Adipose tissue (tissue), 3 donors: ENCODE measurements around the gene CCL23. TPM values are rescaled to one million over a fixed set of nuclear protein-coding genes. Genes with fewer than 3 reads are reported as not detected.
"Not testable (repeated sequence)": the region's sequence is repeated elsewhere in the genome, so short reads cannot be mapped to it uniquely, and the experiment has no call there.

Experiments
- H3K27ac ChIP-seq: one replicate; pipeline ENCODE4 v1.5.1; 2013; ENCODE audit warnings: low read depth, low read length
- WGBS, 3 donors: extraction: QIAGEN DNeasy Blood & Tissue Kit; methylation state at CpG; one replicate each; pipeline ENCODE4 v1.1.7; 2013; 5-methylcytosine and 5-hydroxymethylcytosine counted together
- polyA plus RNA-seq, 3 donors: library from polyadenylated mRNA; stranded (reverse); fragments of 200-250 nt; gene quantifications; one replicate each; pipeline ENCODE4 v1.2.3, GENCODE V29; 2013
- donor health status: healthy with polysubstance abuse.
- donor health status: Bipolar disorder and iron deficiency.
- donor health status: healthy.

The CCL23 gene, protein sequence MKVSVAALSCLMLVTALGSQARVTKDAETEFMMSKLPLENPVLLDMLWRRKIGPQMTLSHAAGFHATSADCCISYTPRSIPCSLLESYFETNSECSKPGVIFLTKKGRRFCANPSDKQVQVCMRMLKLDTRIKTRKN
- 1 to 10 TPM in 2 of 3 donors, under 1 TPM in 1; 0.66 to 5.3 (median 2.4) TPM for polyA plus RNA-seq

DNA sequence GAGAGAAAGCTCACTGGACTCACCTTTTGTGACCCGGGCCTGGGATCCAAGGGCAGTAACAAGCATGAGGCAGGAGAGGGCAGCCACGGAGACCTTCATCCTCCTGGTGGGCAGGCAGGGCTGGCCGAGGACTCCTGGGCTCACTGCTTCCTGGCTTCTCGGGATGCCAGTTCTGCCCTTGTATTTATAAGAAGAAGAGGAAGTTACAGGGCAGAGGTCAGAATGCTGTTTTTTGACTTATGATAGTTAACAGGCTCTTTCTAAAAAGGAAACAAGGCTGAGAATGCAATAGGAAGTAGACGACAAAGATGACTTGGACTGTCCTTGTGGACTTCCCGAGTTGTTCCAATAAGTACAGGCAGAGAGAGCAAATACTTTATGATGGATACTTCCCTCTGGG is at the start of gene CCL23:
TSS of gene CCL23 (minus strand) at position 174 of the 400 bp plus-strand sequence. CDS start at position 99, 75 bp downstream.
- 22 to 40% (median 24%) methylated on average over 6 of the region's 6 CpGs for WGBS, 3 donors
- no peak within 1 kb of the TSS for H3K27ac ChIP-seq

- WGBS, 3 donors = 79 to 89% (median 80%) methylated on average over 6 of the region's 6 CpGs
- H3K27ac ChIP-seq = no peak overlapping the region
Measured at GRCh38 chr17:36066365-36066985, 48.7 kb upstream of the CCL23 start.

DNA sequence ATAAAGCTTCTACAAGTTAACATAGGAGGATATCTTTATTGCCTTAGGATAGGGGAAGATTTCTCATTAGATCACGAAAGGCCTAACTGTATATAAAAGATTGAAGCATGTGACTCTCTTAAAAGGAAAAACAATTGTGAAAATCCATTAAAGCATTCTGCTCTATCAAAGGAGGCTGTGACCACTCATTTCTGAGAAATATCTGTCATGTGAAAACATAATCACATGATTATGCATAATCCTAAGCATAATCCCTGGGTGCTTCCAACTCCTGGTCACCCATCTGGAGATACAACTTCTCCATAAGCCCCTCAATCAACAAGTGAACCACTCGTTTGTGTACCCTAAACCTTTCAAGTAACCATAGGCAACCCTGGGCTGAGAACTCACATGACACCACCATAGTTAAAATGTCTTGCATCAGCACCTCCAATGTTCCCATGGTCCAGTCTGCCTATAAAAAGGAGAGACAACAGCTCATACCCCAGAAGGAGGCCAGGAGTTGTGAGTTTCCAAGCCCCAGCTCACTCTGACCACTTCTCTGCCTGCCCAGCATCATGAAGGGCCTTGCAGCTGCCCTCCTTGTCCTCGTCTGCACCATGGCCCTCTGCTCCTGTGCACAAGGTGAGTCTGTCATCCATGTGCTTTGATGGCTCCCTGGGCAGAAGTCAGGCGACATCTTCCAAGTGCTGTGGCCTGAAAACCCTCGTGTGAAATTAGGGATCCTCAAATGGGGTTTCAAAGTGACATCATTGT is 46.2 kb upstream of the CCL23 start, which contains the start of gene CCL18:
TSS of gene CCL18 (plus strand) at position 487 of the 756 bp plus-strand sequence. CDS start at position 558, 71 bp downstream.
- H3K27ac ChIP-seq = no peak within 1 kb of the TSS
- 65 to 81% (median 78%) methylated on average over 5 of the region's 5 CpGs for WGBS, 3 donors

GRCh38 chr17:36060816-36061215 is 43.0 kb upstream of the CCL23 start:
- no peak overlapping the region for H3K27ac ChIP-seq
- WGBS, 3 donors = 58 to 94% (median 82%) methylated on average over 2 of the region's 2 CpGs

- WGBS, 3 donors = 72 to 84% (median 76%) methylated on average over 7 of the region's 7 CpGs
- H3K27ac ChIP-seq = no peak overlapping the region
Measured at GRCh38 chr17:36059406-36059805, 41.6 kb upstream of the CCL23 start.

DNA sequence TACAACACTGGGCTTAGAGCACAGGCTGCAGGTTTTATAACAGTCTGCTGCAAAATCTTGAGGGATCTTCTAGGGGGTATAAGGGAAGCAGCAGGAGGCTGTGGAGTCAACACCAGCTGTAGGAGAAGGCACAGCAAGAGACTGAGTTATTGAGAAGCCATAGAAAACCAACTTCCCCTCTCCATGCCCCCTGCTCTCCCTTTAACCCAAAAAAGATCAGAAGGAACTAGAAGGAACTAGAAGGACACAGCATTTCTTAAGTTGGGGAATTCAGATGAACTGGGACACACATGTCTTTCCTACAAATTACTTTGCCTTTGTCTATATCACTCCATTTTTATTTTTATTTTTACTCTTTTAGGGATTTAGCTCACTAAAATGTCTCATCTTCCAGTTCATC is 40.1 kb upstream of the CCL23 start:
- no peak overlapping the region for H3K27ac ChIP-seq

GRCh38 chr17:36055921-36056520 is 38.2 kb upstream of the CCL23 start:
- 76 to 88% (median 81%) methylated on average over 4 of the region's 4 CpGs for WGBS, 3 donors
- H3K27ac ChIP-seq = no peak overlapping the region

DNA sequence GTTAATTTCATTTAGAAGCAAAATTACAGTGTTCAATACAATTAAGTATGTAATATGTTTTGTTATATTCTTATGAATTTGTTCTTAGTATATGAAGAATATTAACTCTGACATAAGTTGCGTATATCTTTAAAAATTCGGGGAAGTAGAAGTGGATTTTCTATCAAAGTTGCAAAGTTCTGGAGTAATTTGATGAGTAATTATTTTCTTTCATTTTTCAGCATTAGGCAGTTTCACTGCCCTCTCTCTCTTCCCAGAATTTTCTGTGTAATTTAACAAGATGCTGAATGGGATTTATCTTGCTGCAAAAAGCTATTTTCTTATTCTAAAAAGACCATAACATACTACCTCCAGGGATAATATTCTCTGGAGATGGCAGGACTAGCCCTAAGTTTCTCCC is 37.4 kb upstream of the CCL23 start:
- H3K27ac ChIP-seq = no peak overlapping the region
- WGBS, 3 donors = 64 to 83% (median 78%) methylated on average over 2 of the region's 2 CpGs

DNA sequence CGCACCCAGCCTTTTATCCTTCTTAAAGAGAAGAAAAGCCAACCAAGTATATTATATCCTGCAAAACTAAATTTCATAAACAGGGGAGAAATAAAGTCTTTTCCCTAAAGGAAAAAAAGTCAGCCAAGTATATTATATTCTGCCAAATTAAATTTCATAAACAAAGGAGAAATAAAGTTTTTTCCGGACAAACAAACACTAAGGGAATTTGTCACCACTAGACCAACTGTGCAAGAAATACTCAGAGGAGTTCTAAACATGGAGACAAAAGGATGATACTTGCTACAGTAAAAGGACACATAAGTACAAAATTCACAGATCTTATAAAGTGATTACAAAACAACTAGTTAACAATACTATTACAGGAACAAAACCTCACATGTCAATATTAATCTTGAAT is 31.9 kb upstream of the CCL23 start:
- WGBS, 3 donors = 98 to 100% (median 99%) methylated on average over 2 of the region's 2 CpGs
- H3K27ac ChIP-seq = no peak overlapping the region

- no peak overlapping the region for H3K27ac ChIP-seq
- WGBS, 3 donors = 82 to 93% (median 84%) methylated on average over 2 of the region's 2 CpGs
Measured at GRCh38 chr17:36048066-36048465, 30.3 kb upstream of the CCL23 start.

GRCh38 chr17:36036235-36036634 is 18.5 kb upstream of the CCL23 start:
- H3K27ac ChIP-seq = no peak overlapping the region
- WGBS, 3 donors = 70 to 89% (median 78%) methylated on average over 4 of the region's 4 CpGs

- no peak overlapping the region for H3K27ac ChIP-seq
- WGBS, 3 donors = 15 to 32% (median 17%) methylated on average over 3 of the region's 3 CpGs
Measured at GRCh38 chr17:36034127-36034526, 16.4 kb upstream of the CCL23 start.

DNA sequence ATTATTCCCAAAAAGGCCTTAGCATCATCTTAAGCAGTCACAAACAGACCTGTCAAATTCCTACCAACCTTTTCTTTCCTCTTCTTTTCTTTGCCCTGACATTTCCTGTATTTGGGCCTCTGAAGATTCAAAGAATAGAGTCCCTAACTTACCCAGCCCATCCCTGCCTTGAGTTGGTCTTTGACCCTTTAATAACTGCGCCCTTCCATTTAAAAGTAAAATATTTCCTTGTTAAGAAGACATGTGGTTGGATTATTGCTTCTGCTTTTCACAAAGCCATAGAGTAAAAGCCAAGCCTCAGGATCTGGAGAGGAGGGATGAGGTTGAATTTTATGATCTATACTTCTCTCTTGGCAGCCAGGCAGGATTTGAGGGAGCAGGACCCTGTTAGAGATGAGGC is 13.2 kb upstream of the CCL23 start:
- 81 to 95% (median 89%) methylated on average over 1 of the region's 1 CpG for WGBS, 3 donors
- no peak overlapping the region for H3K27ac ChIP-seq

GRCh38 chr17:36027761-36028160 is 10.0 kb upstream of the CCL23 start:
- 47 to 77% (median 55%) methylated on average over 4 of the region's 4 CpGs for WGBS, 3 donors

GRCh38 chr17:36024106-36024869 is 6.5 kb upstream of the CCL23 start:
- 82 to 93% (median 83%) methylated on average over 6 of the region's 6 CpGs for whole genome bisulfite sequencing, 3 donors
- no peak overlapping the region for H3K27ac ChIP-seq

More at GRCh38 chr17:36027761-36028160, 10.0 kb upstream of the CCL23 start:
- no peak overlapping the region for H3K27ac ChIP-seq

DNA sequence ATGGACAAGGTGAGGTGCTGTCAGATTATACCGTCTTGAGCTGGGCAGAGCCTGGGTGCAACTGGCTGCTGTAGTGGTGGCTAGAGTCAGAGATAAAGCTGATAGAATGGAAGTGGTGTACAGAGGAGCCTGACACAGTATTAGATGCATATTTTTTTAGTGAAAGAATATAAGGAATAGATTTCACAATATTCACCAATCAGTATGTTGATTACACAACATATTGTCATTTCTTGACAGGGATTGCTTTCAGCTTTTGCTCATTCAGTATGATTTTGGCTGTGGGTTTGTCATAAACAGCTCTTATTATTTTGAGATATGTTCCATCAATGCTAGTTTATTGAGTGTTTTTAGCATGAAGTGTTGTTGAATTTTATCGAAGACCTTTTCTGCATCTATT is 1.7 kb upstream of the CCL23 start:
- 80 to 95% (median 94%) methylated on average over 2 of the region's 2 CpGs for WGBS, 3 donors
- no peak overlapping the region for H3K27ac ChIP-seq

GRCh38 chr17:36016555-36016954 is 1.2 kb downstream of the CCL23 start:
- 92 to 95% (median 94%) methylated on average over 2 of the region's 2 CpGs for WGBS, 3 donors
- no peak overlapping the region for H3K27ac ChIP-seq

DNA sequence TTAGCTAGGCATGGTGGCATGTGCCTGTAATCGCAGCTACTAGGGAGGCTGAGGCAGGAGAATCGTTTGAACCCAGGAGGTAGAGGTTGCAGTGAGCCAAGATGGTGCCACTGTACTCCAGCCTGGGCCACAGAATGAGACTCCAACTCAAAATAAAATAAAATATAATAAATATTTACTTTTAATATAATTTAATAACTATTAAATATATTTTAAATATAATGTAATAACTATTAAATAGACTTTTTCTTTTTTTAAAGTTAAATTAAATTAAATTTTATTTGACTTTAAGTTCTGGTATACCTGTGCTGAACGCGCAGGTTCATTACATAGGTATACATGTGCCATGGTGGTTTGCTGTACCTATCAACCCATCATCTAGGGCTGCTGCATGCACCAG is 1.9 kb downstream of the CCL23 start:
- 90 to 96% (median 96%) methylated on average over 4 of the region's 4 CpGs for WGBS, 3 donors
- not testable (repeated sequence) for H3K27ac ChIP-seq
